Measurements from ENCODE around the gene HERC3.

Gene HERC3

DNA sequence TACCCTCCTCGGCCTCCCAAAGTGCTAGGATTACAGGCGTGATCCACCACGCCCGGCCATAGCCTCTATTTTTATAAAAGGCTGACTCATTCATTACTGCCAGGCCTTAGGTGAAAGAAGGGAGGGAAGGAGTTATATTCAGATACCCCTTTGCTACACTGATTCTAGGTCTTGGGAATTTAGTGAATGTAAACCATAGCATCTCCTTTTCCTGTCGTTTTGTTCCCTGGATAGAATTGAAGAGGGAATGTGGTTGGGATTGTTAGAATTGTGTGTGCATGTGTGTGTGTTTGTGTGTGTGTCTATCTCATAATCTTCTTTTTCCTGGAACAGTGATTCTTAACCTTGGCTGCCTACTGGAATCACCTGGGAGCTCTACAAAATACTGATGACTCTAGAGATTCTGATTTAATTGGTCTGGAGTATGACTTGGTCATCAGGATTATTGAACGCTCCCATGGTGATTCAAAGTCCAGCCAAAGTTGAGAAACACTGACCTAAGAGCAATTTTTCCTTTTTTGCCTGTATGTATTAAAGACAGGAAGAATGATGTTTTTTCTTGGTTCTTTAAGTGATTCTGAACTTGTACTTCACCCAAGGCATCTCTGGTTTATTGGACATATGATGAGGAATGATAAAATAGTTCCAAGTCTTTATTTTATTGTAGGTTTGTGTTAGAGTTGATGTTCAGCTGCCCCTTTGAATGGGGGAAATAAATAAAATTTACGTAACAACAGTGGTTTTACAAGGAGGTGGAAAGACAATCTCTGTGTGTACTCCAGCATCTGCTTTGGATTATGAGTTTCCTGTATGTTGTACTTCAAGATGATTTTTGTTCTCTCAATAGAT is 68.4 kb downstream of the HERC3 start:
- no peak for DNase-seq (ENCODE audit: low read depth in 2 of 2)

DNA sequence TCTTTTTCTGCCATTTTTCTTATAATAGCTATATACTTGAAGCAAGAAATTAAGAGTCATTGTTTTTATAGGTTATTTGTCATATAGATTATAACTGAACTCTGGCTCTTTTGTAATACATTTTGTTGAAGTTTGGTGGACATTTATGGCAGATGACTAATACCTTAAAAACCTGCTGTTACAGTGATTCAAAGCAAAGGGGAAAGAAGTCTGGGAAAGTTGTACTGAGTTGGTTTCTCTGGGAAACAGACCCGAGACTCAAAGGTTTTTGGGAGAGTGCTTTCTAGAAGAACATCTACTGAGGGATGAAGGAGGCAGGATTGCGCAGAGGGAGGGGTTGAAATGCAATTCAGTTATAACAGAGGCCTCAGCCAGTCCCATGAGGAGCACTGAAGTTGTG is 69.5 kb downstream of the HERC3 start:
- DNase-seq (ENCODE audit: low read depth in 2 of 2): no peak

DNA sequence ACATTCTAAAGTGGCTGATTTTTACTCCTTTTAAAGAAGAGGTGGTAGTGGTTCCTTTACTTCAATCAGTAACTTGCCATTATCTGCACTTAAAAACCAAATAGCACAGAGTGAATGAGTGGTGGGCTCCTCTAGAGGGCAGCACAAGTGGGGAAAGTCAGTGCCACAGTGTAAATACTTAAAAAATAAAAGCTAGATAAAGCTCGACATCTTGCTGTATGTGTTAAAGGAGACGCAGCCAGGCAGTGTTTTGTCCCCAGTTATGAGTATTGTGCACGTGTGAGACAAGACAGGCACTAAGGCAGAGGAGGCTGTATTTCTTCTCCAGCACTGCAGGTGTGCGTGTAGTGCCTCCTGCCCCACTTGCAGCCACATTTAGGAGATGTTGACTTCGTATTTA is 80.7 kb downstream of the HERC3 start:
- peak in 1 of 2 experiments; percentile 8 for DNase-seq (ENCODE audit: low read depth in 2 of 2)

DNA sequence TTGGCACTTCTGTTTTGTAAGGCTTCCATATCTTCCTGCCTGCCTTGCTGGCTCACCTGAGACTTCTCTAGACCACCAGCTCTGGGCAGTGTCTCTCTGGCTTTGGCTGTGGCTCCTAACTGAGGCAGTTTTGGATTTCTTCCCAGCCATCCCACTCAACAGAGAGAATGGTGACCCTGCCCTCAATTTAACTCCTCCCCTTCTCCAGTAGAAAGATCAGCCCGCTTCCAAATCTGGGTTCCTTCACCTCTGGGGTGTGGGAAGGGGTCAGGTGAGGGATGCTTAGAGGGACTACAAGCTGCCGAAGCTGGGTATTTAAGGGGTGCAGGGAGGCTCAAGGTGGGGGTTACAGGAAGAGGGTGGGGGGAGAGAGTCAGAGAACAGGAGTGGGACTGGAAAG is 81.6 kb downstream of the HERC3 start:
- DNase-seq (ENCODE audit: low read depth in 2 of 2): no peak

- DNase-seq (ENCODE audit: low read depth in 2 of 2): no peak
These were observed 82.3 kb downstream of the HERC3 start for GRCh38 chr4:88674565-88674964.

- no peak for DNase-seq (ENCODE audit: low read depth in 2 of 2)
These were observed 82.7 kb downstream of the HERC3 start for GRCh38 chr4:88674979-88675378.

DNA sequence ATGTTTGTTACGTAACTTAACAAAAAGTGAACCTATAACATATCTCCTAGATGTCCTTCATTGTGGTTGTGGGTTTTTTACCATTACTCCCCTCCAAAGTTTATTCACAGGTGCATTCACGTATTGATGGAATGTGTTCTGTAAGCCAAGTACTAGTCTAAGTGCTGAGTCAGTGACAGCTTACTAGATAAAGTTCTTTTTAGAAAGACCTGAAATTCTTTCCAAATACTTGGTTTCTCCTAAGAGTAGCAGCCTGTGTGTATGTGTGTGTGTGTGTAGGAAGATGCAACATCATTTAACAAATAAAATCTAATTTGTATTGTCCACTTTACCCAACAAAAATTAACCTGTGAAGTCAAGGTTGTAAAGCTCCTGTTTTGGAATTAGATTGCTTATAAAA is 83.3 kb downstream of the HERC3 start:
- DNase-seq (ENCODE audit: low read depth in 2 of 2): no peak

DNA sequence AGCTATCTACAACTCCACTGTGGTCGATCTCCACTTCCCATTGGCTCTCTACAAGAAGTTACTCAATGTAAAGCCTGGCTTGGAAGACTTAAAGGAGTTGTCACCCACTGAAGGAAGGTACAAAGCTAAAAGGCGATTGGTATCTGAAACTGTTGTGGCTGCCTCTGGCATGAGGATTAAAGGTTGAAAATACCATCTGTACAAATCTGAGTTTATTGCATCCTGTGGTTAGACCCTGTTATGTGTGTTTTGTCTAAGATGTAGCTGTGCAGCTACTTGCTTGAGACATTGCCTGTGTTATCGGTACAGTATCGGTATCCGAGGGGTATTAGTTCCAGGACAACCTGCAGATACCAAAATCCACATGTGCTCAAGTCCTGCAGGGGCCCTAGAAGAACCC is 88.9 kb downstream of the HERC3 start:
- DNase-seq (ENCODE audit: low read depth in 2 of 2): no peak

GRCh38 chr4:88690355-88690754 is 98.1 kb downstream of the HERC3 start:
- DNase-seq (ENCODE audit: low read depth in 2 of 2): no peak

- no peak for DNase-seq (ENCODE audit: low read depth in 2 of 2)
These were observed 101.5 kb downstream of the HERC3 start for GRCh38 chr4:88693792-88694191.

DNA sequence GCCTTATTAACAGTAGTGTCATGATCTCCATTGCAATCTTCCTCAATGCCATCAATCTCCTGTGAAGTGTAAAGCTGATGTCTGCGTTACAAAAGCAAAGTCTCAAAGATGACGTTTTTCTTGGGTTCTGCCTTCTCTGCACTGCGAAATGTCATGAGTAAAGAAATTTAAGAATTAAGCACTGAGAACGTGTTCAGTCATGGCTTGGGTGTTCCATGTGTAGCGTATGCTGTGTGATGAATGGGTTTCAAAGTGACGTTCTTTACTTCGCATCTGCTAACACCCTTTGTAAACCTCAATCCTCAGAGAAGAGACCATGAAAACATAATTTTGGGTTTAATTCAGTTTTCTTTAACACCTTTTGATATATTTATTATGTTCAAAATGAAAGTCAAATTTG is 104.3 kb downstream of the HERC3 start:
- DNase-seq (ENCODE audit: low read depth in 2 of 2): no peak

DNA sequence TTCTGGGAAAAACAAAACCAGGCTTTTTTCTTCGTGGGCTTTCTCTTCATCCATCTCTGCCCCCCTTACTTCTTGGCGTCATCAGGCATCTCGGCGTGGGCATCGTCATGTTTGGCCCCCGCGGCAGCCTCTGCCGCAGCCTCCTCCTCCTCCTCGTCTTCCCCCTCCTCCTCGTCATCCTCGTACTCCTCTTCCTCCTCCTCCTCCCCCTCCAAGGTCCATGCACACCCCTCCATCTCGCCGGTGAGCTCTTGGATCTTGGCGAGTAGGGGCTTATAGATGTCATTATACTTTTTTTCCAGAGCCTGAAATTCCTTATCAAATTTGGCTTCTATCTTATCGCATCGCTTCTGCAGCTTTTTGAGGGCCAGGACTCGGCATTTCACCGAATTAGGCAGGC is 104.9 kb downstream of the HERC3 start:
- DNase-seq (ENCODE audit: low read depth in 2 of 2): no peak

GRCh38 chr4:88697588-88698329 is 105.5 kb downstream of the HERC3 start, which contains the start of gene NAP1L5:
NAP1L5 (minus strand) TSS chr4:88697829; CDS start chr4:88697754, 75 bp downstream.
- peak; percentile 17 to 48 for DNase-seq (ENCODE audit: low read depth in 2 of 2)

DNA sequence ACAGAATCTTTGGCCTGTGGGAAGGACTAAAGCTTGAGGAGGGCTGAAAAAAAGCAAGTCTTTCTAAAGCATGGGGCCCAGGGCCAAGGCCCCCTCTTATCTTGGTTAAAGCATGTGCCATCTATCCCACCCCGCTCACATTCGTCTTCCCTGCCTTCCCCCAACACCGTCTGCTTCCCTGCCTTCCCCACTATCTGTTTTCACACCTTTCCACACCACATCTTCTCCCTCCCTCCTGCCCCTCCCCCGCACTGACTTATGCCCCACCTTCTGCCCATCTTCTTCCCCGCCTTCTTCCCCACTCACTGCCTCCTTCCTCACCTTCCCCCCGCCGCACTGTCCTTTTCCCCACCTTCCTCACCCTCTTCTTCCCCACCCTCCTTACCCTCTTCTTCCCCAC is 106.2 kb downstream of the HERC3 start:
- DNase-seq (ENCODE audit: low read depth in 2 of 2): no peak

DNA sequence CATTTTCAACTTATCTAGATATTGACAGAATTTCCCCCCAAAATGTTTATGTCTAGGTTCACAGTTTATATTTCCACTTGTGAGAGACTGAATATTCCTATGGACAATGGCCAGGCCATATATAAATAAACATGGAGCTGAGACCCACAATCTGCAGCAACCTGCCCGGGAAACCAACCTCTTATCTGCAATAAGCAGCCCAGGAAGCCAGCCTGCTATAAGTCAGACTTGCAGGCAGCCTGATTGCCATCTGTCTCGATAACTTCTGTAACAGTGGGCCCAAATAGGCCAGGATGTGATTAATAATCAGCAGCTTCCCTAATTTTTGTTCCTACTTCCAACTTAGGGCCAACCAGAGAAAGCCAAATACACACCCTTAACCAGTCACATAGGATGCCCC is 110.5 kb downstream of the HERC3 start:
- no peak for DNase-seq (ENCODE audit: low read depth in 2 of 2)

DNA sequence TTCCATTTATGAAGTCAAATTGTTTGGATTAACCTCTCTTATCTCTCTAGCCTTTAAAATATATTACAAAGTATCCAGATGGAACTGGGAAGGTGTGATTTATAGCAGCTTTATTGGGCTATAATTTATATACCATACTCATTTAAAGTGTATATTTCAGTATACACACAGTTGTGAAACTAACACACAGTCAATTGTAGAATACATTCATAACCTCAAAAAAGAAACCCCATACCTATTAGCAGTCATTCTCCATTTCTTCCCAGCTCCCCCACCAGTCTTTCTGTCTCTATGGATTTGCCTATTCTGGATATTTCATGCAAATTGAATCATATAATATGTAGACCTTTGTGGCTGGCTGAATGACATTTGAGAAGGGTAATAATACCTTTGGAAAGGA is 112.9 kb downstream of the HERC3 start:
- DNase-seq (ENCODE audit: low read depth in 2 of 2): no peak

DNA sequence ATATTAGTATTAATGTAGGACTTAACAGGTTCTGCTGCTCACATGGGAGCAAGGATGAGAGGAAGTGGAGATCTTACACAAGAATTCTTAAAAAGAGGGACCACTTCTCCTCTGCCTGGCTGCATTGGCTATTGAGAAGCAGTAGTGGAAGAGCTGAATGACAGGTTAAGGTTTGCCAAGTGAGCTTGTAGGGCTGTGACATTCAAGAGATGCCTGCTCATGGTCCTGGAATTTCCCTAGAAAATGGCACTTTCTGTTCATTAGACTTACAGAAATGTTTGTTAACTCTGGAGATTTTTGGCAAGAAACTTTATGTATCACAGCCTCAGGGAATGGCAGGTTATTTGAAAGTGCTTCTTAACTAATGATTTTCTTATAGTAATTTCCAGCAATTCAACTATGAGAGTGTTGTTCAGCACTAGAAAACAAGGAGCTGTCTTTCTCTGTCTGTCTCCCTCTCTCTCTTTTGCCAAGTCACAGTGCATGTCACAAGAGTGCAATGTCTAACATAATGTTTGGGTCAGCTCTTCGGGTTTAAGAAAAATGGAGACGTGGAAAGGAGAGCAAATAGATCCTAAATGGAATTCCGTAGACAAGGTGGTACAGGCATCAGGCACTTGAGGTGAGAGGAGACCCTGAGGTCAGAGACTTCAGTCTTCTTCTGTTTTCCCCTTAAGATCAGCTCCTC is 113.7 kb downstream of the HERC3 start:
- DNase-seq (ENCODE audit: low read depth in 2 of 2): no peak

DNA sequence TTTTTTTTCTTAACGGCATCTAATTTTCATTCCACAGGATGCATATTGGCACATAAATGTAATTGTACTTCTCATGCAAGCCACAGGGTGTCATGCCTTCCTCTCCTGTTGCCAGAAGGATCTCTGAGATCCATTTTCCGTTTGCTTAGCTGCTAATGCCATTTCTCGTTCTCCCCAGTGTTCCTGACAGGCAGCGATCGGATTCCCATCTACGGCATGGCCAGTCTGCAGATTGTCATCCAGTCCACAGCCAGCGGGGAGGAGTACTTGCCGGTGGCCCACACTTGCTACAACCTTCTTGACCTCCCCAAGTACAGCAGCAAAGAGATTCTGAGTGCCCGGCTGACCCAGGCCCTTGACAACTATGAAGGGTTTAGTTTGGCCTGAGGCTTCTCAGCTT is 114.3 kb downstream of the HERC3 start:
- no peak for DNase-seq (ENCODE audit: low read depth in 2 of 2)

- DNase-seq (ENCODE audit: low read depth in 2 of 2): no peak
These were observed 117.7 kb downstream of the HERC3 start for GRCh38 chr4:88709989-88710388.

- DNase-seq (ENCODE audit: low read depth in 2 of 2): no peak
These were observed 121.5 kb downstream of the HERC3 start for GRCh38 chr4:88713782-88714181.

DNA sequence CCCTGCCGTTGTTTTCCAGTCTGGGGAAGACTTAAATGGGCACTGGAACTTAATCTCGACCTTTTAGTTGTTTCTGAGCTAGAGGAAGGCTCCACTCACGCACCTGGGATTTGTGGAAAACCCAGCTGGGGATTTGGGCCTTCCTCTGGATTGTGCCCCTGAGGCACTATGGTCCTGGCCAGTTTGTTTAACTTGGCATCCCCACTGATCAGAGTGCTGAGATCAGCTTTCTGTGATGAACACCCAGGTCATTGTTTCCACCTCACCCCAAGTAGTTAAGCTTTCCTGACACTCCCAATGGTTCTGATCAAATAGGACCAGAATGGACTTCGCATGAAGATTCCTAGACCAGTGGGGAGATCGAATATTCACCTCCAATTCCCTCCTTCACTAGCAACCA is 125.8 kb downstream of the HERC3 start:
- DNase-seq (ENCODE audit: low read depth in 2 of 2): no peak

DNA sequence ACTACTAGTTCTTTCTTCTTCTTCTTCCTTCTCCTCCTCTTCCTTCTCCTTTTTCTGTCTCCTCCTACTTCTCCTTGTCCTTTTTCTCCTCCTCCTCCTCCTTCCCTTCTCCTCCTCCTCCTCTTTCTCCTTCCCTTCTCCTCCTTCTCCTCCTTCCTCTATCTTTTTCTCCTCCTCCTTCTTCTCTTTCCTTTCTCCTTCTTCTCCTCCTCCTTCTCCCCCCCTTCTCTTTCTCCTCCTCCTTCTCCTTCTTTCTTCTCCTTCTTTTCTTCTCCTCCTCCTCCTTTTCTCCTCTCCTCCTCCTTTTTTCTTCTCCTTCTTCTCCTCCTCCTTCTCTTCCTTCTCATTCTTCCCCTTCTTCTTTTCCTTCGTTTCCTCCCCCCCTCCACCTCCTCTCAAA is 127.1 kb downstream of the HERC3 start:
- no peak for DNase-seq (ENCODE audit: low read depth in 2 of 2)
